HG02943 (cell line): Measurements from ENCODE around the gene APC2.
"Not testable (repeated sequence)": the region's sequence is repeated elsewhere in the genome, so short reads cannot be mapped to it uniquely, and the experiment has no call there.

Experiments used
- ATAC-seq: cut with Tn5 transposase; IDR thresholded peaks from one replicate; pipeline ENCODE4 v1.9.1; 2021; ENCODE audit warnings: mild to moderate bottlenecking, low read depth, moderate library complexity; ENCODE audit not compliant: unreplicated experiment

The APC2 gene

DNA sequence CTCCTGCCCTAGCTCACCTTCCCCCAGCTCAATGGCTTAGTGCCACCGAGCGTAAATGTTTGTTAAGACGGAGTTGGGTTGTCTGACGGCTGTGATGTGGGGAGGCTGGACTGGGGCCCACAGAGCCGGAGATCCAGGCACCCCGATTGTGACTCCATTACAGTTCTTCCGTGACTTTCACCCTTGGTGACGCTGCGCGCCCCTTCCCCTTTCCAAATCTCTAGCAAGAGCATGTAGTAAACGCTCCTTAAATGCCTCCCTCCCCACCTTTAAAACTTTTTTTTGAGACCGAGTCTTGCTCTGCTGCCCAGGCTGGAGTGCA lies 41.9 kb downstream of the APC2 start:
- no peak for ATAC-seq

DNA sequence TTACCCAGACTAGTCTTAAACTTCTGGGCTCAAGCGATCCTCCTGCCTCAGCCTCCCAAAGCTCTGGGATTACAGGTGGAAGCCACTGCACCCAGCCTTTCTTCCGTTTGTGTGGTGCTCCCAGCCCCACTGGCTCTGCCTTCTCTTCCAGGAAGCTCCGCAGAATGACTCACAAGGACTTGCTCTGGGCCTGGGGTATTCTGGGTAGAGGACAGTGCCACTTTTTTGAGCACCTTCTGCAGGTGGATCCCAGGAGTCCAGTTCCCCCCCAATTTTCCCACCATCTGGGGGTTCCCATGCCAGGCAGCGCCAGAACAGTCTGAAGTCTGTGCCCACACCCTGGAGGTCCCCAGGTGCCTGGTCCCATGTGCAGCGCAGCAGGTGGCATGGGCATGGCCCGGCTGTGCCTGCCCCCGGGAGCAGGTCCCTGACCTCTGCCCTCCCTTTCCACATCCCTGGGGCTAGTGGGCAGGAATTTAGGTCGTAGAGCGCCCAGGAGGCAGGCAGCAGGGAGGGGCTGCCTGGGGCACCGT lies 42.6 kb downstream of the APC2 start:
- no peak for ATAC-seq

DNA sequence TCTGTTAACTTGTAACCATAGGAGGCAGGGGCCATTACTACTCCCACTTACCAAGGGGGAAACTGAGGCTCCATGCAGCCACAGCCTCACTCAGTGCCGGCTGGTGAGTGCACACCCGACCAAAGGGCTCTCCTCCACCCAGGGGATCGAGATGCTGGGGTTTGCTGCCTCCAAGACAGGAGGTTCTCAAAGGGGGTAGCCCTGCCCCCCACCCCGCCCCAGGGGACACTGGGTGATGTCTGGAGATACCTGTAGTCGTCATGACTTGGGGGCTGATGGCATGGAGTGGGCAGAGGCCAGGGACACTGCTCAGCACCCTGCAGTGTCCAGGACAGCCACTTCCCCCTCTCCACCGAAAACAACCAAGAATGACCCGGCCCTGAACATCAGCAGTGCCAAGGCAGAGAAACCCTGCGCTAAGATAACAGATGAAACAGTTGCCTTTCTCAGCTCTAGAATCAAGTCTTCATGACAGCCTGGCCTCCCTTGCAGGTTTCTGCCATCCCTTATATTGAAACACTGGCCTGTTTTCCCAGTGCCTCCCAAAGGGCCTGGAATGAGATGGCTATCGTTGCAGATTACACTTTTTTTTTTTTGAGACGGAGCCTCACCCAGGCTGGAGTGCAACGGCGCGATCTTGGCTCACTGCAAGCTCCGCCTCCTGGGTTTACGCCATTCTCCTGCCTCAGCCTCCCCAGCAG lies 44.3 kb downstream of the APC2 start:
- no peak for ATAC-seq

DNA sequence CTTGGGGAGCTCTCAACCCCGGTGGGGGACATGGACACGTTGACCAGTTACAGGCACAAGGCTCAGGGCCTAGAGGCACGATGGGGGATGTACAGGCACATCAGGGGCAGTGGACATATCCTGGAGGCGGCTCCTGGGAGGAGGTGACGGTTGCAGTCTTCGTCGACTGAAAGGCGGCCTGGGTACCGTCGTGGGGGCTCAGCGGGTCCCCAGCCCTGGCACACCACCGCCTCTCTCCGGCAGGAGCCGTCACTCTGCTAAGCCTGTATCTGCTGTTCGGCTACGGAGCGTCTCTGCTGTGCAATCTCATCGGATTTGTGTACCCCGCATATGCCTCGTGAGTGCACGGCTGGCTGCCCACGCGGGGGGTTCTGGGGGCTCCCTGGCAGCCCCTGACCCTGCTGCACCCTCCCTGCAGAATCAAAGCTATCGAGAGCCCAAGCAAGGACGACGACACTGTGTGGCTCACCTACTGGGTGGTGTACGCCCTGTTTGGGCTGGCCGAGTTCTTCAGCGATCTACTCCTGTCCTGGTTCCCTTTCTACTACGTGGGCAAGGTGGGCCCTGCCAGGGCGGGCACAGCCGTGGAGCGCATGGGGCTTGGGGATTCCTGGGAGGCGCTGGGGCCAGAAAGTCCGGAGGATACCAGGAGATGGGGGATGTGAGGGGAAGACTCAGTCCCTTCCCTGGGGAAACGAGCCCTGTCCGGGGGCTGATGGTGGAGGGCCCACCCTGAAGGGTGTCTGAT lies 45.3 kb downstream of the APC2 start:
- ATAC-seq: no peak

DNA sequence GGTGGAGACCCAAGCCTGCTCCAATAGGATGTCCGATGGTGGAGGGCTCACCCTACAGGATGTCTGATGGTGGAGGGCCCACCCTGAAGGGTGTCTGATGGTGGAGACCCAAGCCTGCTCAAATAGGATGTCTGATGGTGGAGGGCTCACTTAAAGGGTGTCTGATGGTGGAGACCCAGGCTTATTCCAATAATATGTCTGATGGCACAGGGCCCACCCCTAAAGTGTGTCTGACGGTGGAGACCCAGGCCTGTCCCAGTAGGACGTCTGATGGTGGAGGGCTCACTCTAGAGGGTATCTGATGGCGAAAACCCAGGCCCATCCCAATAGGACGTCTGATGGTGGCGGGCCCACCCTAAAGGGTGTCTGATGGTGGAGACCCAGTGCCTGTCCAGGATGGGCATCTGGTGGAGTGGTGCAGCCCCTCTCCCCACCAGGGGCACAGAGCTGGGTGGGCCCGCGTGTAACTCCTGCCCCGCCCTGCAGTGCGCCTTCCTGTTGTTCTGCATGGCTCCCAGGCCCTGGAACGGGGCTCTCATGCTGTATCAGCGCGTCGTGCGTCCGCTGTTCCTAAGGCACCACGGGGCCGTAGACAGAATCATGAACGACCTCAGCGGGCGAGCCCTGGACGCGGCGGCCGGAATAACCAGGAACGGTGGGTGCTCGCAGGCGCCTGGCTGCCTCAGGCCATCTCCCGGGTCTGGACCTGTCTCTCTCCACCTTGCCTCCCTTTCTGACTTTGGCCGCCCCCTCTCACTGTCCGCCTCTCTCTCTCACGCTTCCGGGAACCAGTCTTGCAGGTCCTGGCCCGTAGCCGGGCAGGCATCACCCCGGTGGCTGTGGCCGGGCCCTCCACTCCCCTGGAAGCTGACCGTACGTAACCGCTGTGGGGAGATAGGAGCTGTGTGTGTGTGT lies 46.1 kb downstream of the APC2 start:
- ATAC-seq: no peak

DNA sequence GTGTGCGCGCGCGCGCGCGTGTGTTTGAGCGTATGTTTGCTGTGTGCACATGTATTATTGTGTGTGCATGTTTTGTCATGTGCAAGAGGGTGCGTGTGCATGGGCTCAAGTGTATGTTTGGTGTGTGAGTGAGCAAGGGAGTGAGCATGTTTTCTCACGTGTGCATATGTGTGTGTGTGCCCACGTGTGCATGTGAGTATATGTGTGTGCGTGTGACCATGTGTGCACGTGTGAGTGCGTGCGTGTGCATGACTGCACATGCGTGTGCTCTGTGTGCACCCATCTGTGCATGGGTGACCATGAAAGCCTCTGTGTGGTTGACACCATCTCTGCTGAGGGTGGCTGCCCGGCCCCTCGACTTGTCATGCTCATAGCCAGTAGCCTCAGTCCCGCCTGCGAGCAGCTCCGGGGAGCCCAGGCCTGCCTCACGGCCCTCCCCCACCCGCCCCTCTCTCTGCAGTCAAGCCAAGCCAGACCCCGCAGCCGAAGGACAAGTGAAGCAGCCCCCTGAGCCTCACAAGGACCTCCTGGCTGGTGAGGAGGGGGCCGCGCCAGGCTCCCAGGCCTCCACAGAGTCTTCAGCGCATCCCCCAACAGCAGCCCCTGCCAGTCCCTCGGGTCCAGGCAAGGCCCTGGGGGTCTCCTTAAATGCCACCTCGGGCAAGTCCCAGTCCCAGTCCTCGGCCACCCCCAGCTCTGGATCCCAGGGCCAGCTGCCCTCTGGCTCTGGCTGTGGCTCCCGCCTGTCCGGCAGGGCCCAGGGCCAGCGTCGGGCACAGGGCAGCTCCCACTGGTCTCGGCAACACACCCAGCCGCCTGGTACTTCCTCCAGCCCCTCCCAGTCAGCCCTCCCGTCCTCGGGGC lies 47.0 kb downstream of the APC2 start:
- no peak for ATAC-seq

DNA sequence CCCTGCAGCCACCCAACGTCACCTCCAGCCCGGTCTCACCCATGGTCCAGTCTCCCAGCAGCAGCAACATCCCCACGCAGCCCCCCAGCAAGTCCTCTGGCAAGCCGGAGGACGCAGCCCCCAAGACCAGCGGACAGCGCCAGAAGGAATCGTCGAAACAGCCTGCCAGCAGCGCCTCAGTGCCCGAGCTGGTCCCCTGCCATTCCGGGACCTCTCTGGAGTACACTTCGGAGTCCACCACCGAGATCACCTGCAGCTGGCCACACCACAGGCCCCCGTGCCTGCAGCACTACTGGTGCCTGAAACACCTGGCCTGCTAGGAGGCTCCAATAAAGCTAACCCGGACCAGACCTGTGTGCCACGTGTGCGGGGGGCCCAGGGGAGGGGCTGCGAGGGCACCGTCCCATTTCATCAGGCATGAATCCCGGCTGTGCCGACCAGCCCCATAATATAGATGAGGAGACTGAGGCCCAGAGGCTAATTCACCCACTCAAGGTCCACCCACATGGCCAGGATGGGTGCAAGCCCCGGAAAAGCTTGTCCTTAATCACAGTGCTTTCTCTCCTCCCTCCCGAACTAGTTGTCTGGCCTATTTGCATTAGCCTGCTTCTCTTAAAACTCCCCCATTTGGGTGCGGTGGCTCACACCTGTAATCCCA lies 47.8 kb downstream of the APC2 start:
- ATAC-seq: no peak

DNA sequence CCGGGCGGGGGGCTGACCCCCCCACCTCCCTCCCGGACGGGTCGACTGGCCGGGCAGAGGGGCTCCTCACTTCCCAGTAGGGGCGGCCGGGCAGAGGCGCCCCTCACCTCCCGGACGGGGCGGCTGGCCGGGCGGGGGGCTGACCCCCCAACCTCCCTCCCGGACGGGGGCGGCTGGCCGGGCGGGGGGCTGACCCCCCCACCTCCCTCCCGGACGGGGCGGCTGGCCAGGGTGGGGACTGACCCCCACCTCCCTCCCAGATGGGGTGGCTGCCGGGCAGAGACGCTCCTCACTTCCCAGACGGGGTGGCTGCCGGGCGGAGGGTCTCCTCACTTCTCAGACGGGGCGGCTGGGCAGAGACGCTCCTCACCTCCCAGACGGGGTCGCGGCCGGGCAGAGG lies 49.3 kb downstream of the APC2 start:
- not testable (repeated sequence) for ATAC-seq

DNA sequence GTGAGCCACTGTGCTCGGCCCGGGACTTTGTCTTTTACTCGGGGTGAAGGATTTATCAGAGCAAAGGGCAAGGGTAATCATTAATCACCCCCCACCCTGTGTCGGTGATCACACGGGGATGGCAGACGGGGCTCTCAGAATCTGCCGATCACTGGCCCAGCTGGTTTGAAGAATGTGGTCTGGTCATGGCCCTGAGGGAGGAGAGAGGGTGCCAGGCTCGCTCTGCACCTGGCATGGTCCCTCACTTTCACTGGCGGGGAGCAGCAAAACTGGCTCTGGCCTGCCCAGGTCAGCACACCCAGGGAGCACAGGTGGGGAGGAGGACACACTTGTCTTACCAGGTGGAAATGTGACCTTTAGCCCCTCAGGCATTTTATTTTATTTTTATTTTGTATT lies 51.3 kb downstream of the APC2 start:
- ATAC-seq: no peak

DNA sequence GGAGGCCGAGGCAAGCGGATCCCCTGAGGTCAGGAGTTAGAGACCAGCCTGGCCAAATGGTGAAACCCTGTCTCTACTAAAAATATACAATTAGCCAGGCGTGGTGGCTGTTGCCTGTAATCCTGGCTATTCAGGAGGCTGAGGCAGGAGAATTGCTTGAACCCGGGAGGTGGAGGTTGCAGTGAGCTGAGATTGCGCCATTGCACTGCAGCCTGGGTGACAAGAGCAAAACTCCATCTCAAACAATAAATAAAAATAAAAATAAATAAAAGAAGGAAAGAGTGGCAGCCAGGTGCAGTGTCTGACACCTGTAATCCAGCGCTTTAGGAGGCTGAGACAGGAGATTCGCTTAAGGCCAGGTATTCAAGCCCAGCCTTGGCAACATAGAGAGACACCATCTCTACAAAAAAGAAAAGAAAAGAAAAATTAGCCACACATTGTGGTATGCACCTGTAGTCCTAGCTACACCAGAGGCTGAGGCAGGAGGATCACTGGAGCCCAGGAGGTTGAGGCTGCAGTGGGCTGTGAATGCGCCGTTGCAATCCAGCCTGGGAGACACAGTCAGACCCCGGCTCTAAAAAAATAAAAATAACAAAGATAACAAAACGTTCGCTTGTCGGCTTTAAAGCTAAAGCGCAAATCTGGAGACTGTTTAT lies 52.6 kb downstream of the APC2 start:
- ATAC-seq: no peak

DNA sequence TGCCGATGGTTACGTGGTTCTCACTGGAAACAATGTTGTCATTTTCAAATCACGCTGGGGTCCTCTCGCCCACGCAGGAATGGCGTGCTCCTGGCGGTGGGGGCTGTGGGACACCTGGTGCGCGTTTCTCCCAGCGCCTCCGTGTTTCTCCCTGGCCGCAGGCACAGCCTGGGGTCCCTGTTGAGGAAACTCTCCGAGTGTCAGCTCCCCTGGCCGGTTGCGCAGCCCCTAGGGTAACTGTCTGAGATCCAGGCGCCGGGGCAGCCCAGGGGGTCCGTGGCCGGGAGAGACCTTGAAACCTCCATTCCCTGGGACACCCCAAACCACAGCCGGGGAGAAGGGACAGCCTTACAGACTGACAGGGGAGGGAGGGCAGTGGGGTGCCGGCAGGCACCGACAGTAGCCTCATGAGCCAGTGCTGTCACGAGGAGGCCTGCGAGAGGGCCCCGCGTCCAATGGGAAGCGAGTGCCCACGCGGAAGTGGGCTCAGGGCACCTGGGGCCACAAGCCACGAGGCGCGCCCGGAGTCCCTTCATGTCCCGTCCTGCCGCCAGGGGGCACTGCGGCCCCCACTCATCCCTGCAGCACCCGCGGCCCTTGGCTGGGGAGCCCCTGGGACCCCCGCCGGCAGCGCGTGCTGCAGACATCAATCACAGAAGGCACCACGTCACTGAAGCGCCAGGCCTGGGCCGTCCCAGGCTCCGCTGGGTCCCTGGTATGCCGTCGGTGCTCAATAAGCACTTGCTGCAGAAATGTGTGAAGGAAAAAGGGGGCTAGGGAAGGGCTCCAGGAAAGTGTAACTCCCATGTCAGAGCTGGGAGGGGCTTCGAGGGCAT lies 53.4 kb downstream of the APC2 start:
- ATAC-seq: no peak

DNA sequence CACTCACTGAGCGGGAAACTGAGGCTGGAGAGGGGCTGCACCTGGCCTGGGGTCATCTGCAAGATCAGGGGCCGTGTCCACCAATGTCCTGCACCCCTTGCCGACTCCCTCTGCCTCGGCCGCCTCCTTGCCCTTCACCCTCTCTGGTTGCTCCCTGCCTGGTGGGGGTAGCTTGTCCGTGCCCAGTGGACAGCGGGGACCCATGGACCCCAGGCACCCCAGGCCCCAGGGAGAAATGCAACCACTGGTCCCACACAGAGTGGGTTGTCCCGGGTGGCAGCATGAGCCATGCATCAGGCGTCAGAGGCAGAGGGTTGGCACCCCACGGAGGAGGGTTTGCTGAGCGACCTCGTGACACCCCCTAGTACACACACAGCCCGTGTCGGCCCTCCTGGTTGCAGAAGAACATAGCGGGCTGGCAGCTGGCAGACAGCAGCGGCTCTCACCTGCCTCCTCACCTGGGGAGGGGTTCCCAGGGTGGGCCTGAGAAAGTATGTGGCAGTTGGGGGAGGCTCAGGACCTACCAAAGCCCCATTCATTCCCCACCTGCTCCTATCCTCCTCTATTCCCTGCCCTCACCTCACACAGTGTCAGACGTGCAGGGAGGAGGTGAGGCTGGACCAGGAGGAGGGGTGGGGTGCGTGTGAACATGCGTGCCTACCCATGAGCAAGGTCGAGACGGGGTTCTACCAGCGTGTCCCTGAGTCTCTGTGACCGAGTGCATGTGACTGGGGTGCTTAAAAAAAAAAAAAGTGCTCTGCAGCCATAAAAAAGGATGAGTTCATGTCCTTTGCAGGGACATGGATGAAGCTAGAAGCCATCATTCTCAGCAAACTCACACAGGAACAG lies 54.2 kb downstream of the APC2 start:
- ATAC-seq: no peak

DNA sequence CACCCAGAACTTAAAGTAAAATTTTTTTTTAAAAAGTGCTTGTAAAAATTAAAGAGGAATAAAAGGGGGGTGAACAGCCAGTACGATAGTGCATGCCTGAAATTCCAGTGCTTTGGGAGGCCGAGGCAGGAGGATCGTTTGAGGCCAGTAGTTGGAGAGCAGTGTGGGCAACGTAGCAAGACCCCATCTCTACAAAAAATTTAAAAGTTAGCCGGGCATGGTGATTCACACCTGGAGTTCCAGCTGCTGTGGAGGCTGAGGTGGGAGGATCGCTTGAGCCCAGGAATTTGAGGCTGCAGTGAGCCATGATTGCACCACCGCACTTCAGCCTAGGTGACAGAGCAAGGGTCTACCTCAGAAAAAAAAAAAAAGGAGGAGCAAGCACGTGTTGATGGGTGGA lies 55.1 kb downstream of the APC2 start:
- no peak for ATAC-seq

DNA sequence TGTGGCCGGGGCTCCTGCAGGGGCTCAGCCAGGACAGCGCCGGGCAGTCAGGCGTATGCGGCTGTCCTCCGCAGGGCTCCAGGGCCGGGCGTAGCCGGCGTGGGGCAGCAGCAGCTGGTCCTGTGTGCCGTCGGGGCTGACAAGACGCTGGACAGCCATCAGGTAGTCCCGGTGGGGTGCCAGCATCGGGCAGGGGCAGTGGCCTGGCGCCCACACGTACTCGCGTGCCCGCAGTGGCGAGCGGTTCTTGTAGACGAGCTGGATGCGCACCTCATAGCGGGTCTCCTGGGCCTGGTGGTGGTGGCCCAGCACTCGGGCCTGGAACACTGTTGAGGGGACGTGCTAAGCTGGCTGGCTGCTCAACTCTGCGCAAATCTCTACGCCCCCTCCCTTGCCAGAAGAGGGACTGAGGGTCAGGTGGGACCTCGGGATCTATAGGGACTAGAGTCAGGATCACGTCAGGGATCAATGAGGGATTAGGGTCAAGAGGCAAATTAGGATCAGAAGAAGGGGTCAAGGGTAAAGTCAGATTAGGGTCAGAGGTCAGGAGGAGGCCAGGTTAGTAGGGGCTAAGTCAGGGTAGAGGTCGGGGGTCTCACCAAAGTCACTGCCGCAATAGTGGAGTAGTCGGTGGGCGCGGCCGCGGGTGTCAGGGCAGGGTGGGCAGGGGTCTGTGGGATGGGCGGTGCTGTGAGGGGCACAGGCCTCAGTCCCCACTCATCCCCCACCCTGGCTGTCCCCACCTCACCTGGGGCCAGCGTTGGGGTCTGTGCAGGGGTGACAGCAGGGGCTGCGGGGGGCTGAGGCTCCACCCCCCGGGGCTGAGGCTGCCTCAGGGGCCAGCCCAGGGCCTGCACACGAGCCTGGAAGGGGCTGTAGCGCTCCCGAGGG lies 56.3 kb downstream of the APC2 start:
- ATAC-seq: no peak

DNA sequence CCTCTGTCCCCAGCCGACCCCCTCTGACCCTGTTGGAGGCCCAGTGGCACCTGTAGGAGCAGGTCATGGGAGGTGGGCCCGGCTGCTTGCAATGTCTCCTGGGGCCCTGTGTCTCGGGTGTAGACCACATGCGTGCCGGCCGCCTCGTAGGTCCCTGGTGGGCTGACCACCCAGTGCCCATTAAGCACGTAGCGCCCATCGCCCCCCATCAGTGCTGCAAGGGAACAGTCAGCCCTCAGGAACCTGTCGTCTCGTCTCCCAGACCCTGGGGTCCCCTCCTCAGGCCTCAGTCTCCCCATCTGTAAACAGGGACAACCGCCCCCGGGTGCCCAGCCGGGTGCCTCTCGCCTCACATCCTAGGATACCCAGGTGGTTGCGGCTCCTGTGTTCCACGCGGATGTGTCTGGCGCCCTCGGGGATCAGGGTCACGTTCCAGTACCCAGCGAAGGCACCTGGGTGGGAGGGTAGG lies 57.3 kb downstream of the APC2 start:
- ATAC-seq: no peak

DNA sequence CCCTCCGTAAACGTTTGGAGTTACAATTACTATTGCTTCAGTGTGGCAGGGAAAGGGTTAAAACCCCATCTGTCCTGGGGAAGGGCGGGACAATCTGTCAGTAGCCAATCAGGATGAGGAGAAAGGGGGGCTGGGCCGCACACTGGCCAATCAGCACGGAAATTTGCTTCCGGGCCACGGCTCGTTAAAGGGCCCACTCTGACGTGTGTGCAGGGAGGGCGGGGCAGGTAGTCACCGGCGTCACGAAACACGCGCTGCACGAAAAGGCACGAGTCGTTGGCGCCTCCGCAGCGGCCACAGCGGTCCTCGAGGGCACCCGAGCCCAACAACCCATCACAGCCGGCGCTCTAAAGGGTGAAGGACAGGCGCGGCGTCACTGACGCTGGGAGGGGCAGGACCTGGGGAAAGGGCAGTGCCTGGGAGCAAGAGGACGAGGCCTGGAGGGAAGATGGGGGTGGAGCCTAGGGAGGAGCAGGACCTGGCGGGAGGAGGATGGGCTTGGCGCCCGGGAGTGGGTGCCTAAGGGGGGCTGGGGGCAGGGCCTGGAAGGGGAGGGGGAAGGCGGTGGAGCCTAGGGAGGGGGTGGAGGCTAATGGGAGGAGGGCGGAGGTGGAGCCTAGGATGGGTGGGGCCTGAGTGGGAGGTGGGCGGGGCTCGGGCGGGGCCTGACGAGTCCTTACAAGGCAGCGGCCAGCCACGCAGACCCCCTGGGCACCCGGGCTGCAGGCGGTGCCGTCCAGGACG lies 58.0 kb downstream of the APC2 start:
- no peak for ATAC-seq
